Hepatocyte (in vitro differentiated cells): Measurements from ENCODE around the gene RGS6. TPM values are rescaled to one million over a fixed set of nuclear protein-coding genes. Genes with fewer than 3 reads are reported as not detected.

ENCODE experiments used
- DNase-seq: peaks from one replicate; pipeline ENCODE4 v3.0.0-alpha.2; 2016; ENCODE audit warnings: low spot score
- H2AFZ ChIP-seq: fragments of 200-600 bp; sonication (generic); 2 replicates; pipeline ENCODE4 v1.6.0; 2016; ENCODE audit warnings: antibody characterized with exemption, mild to moderate bottlenecking
- H3K27ac ChIP-seq: fragments of 200-600 bp; sonication (generic); 2 replicates; pipeline ENCODE4 v1.5.1; 2016; ENCODE audit warnings: mild to moderate bottlenecking
- H3K27me3 ChIP-seq: fragments of 200-600 bp; sonication (generic); 2 replicates; pipeline ENCODE4 v1.6.1; 2016
- H3K36me3 ChIP-seq: fragments of 200-600 bp; sonication (generic); replicated peaks from 2 replicates; pipeline ENCODE4 v1.5.1; 2016; ENCODE audit warnings: low read depth; ENCODE audit not compliant: insufficient read depth
- H3K4me1 ChIP-seq: fragments of 200-600 bp; sonication (generic); 2 replicates; pipeline ENCODE4 v1.5.1; 2016; ENCODE audit warnings: mild to moderate bottlenecking, moderate library complexity; ENCODE audit not compliant: insufficient read depth
- H3K4me2 ChIP-seq: fragments of 200-600 bp; sonication (generic); 2 replicates; pipeline ENCODE4 v1.6.0; 2016
- H3K4me3 ChIP-seq: fragments of 200-600 bp; sonication (generic); 2 replicates; pipeline ENCODE4 v1.5.1; 2016; ENCODE audit warnings: mild to moderate bottlenecking
- H3K79me2 ChIP-seq: fragments of 200-600 bp; sonication (generic); 2 replicates; pipeline ENCODE4 v1.6.0; 2017; ENCODE audit warnings: mild to moderate bottlenecking
- H3K9me2 ChIP-seq: fragments of 200-600 bp; sonication (generic); replicated peaks from 2 replicates; pipeline ENCODE4 v1.6.0; 2017; ENCODE audit warnings: mild to moderate bottlenecking; ENCODE audit not compliant: insufficient read depth
- H3K9me3 ChIP-seq: fragments of 200-600 bp; sonication (generic); 2 replicates; pipeline ENCODE4 v1.5.1; 2016; ENCODE audit warnings: low read depth, mild to moderate bottlenecking
- H4K20me1 ChIP-seq: fragments of 200-600 bp; sonication (generic); 2 replicates; pipeline ENCODE4 v1.6.0; 2016; ENCODE audit warnings: mild to moderate bottlenecking; ENCODE audit not compliant: insufficient read depth, poor library complexity, severe bottlenecking
- EZH2 ChIP-seq: fragments of 200-600 bp; sonication (generic); IDR thresholded peaks from 2 replicates; pipeline ENCODE4 v1.6.1; 2016; ENCODE audit warnings: antibody characterized with exemption, mild to moderate bottlenecking, borderline replicate concordance
- EZH2phosphoT487 ChIP-seq: fragments of 200-600 bp; sonication (generic); IDR thresholded peaks from one replicate; pipeline ENCODE4 v1.6.1; 2018; ENCODE audit warnings: antibody characterized with exemption, mild to moderate bottlenecking, low read depth, moderate library complexity; ENCODE audit not compliant: unreplicated experiment, severe bottlenecking
- WGBS: methylation state at CpG from one replicate; pipeline ENCODE4 v1.1.6; 2016; ENCODE audit warnings: low lambda C conversion rate; ENCODE audit errors: missing lambda C conversion rate; 5-methylcytosine and 5-hydroxymethylcytosine counted together
- polyA plus RNA-seq: library from polyadenylated mRNA; unstranded; fragments of >200 nt; fragmentation: Nextera tagmentation; extraction: Ambion mirVana; gene quantifications from 2 replicates; pipeline ENCODE4 v1.2.1, GENCODE V29; 2016
- total RNA-seq: library from RNA; depleted of rRNA; stranded (reverse); fragments of >200 nt; gene quantifications from 2 replicates; pipeline ENCODE4 v1.2.3, GENCODE V29; 2014
- TF ChIP-seq, protein P1 (sequence below): fragments of 200-600 bp; sonication (generic); IDR thresholded peaks from 2 replicates; pipeline ENCODE4 v1.5.1; 2016; ENCODE audit warnings: antibody characterized with exemption, mild to moderate bottlenecking; ENCODE audit not compliant: poor library complexity

Gene RGS6
- total and polyA plus RNA-seq, 2 experiments from 2014 or later = 0.25 to 0.87 TPM

DNA sequence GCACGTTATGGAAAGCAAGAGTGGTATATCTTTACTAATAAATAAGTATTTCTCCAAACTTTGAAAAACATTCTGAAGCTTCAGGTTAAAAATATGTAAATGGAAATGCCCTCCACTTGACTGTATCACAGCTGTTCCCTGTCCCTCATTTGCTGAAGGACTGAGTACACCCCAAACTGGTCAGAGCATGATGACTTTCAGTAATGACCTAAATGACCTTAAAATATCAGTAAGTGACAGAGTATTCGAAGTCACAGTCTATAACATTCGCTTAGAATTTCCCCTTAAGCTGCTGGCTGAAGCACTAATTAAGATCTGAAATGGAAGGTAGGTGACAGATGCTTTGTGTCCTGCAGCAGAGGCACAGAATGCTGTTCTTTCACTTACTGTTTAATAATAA is 191.5 kb downstream of the RGS6 start:
- H3K27me3 ChIP-seq = no peaks in the 10 kb centered on the region
- WGBS = 84% methylated on average over 3 of the region's 3 CpGs

DNA sequence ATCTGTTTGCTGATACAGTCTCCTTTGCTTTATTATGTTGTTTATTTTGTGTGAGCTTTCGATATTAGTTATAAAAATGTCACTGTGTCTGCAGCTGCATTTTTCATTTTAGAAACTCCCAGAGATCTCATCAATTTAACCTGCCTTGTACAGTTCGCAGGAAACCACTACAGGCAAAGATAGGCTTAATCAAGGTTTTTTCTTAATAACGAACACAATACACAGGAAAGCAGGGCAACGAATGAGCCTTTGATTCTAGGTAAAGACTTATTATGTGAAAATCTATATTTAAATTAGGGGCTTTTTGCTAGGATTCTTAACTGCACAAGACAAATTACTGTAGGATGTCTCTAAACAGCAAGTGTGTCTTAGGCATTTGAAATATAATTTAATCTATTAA is 191.9 kb downstream of the RGS6 start:
- TF ChIP-seq EZH2 (no peak), EZH2phosphoT487 (no peak)
- TF ChIP-seq, protein P1, sequence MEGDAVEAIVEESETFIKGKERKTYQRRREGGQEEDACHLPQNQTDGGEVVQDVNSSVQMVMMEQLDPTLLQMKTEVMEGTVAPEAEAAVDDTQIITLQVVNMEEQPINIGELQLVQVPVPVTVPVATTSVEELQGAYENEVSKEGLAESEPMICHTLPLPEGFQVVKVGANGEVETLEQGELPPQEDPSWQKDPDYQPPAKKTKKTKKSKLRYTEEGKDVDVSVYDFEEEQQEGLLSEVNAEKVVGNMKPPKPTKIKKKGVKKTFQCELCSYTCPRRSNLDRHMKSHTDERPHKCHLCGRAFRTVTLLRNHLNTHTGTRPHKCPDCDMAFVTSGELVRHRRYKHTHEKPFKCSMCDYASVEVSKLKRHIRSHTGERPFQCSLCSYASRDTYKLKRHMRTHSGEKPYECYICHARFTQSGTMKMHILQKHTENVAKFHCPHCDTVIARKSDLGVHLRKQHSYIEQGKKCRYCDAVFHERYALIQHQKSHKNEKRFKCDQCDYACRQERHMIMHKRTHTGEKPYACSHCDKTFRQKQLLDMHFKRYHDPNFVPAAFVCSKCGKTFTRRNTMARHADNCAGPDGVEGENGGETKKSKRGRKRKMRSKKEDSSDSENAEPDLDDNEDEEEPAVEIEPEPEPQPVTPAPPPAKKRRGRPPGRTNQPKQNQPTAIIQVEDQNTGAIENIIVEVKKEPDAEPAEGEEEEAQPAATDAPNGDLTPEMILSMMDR = no peak
- Histone ChIP-seq H4K20me1 (no peaks in the 10 kb centered on the region), H3K9me3 (no peaks in the 10 kb centered on the region), H2AFZ (no peak overlapping the region), H3K27ac (no peak overlapping the region), H3K4me3 (no peak overlapping the region), H3K36me3 (no peaks in the 10 kb centered on the region), H3K4me2 (no peak overlapping the region), H3K79me2 (no peaks in the 10 kb centered on the region), H3K4me1 (no peaks in the 10 kb centered on the region), H3K9me2 (no peaks in the 10 kb centered on the region), H3K27me3 (no peaks in the 10 kb centered on the region)
- 90% methylated on average over 4 of the region's 4 CpGs for WGBS
- no peak for DNase-seq

More for the DNA sequence above, 191.5 kb downstream of the RGS6 start:
- H3K4me1 ChIP-seq = no peaks in the 10 kb centered on the region
- no peaks in the 10 kb centered on the region for H3K9me2 ChIP-seq
- no peak overlapping the region for H3K4me3 ChIP-seq
- no peak overlapping the region for H3K27ac ChIP-seq
- H3K36me3 ChIP-seq = no peaks in the 10 kb centered on the region
- H3K79me2 ChIP-seq = no peaks in the 10 kb centered on the region
- H3K4me2 ChIP-seq = no peak overlapping the region
- no peaks in the 10 kb centered on the region for H4K20me1 ChIP-seq
- H3K9me3 ChIP-seq = no peaks in the 10 kb centered on the region
- no peak for DNase-seq
- H2AFZ ChIP-seq = no peak overlapping the region
- no peak for TF ChIP-seq EZH2
- TF ChIP-seq, protein P1 = no peak
- no peak for TF ChIP-seq EZH2phosphoT487

DNA sequence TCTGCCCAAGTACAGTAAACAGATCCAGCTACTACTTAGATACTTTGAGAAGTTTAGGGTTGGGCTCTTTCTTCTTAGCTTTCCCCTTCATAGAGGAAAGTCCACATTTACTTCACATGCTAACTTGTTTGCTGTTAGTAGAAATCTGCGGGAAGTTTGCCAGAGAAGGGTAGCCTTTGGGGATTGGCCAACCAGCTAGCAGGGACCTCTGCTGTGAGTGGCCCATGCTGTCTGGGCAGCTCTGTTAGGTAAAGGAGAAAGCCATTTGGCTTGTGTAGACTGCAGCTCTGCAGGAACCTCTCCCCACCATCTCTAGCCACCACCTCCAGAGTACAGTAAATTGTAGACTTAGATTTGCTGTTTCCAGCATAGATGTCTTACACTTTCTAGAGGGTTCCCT is 193.9 kb downstream of the RGS6 start:
- Histone ChIP-seq H3K4me3 (no peak overlapping the region), H3K36me3 (no peaks in the 10 kb centered on the region), H2AFZ (no peak overlapping the region), H3K27ac (no peak overlapping the region), H3K4me1 (no peaks in the 10 kb centered on the region), H3K79me2 (no peaks in the 10 kb centered on the region), H3K9me2 (no peaks in the 10 kb centered on the region), H3K27me3 (no peaks in the 10 kb centered on the region), H3K4me2 (no peak overlapping the region), H4K20me1 (no peaks in the 10 kb centered on the region), H3K9me3 (no peaks in the 10 kb centered on the region)
- 86% methylated on average over 1 of the region's 1 CpG for WGBS
- TF ChIP-seq, protein P1 = no peak
- TF ChIP-seq EZH2 = no peak
- TF ChIP-seq EZH2phosphoT487 = no peak
- no peak for DNase-seq

DNA sequence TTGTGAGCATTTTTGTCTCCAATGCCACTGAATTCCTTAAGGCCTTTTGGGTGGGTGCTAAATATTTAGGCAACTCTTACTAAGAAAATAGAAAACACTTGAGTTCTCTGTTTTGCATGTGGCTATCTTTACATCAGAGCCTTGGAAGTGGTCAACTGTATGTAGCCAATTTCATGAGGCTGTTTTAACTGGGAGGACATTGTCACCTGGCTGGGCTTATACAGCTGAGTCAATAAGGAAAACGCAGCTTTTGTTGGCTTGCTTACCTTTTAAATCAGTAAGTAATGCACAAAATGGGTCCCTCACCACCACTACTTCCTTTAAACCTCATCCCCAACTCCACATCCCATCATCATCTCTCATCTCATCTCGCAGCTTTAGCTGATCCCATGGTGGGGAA is 194.3 kb downstream of the RGS6 start:
- no peaks in the 10 kb centered on the region for H3K79me2 ChIP-seq
- H4K20me1 ChIP-seq = no peaks in the 10 kb centered on the region
- H3K27me3 ChIP-seq = no peaks in the 10 kb centered on the region
- no peaks in the 10 kb centered on the region for H3K9me3 ChIP-seq
- TF ChIP-seq EZH2phosphoT487 = no peak
- TF ChIP-seq, protein P1 = no peak
- TF ChIP-seq EZH2 = no peak
- no peaks in the 10 kb centered on the region for H3K36me3 ChIP-seq
- no peaks in the 10 kb centered on the region for H3K9me2 ChIP-seq
- H3K27ac ChIP-seq = no peak overlapping the region
- H2AFZ ChIP-seq = no peak overlapping the region
- no peak overlapping the region for H3K4me3 ChIP-seq
- WGBS = 92% methylated on average over 2 of the region's 2 CpGs
- H3K4me2 ChIP-seq = no peak overlapping the region
- no peaks in the 10 kb centered on the region for H3K4me1 ChIP-seq
- no peak for DNase-seq
